ENCODE measurements around the gene SLC22A2. TPM values are rescaled to one million over a fixed set of nuclear protein-coding genes. Genes with fewer than 3 reads are reported as not detected.

SLC22A2 gene
- total RNA-seq (2014; rRNA removed; shearing (Covaris generic)): not detected in 2 replicates
- not detected in 2 replicates for total RNA-seq (2022)
- not detected for Bru-seq, nascent RNA
- not detected for BruChase-seq, experiment 1, labeled RNA remaining after a 6-hour chase
- BruChase-seq, experiment 2, labeled RNA remaining after a 2-hour chase: not detected
- long read RNA-seq: 0 reads

GRCh38 chr6:160258346-160259142, at the start of gene SLC22A2:
Gene SLC22A2, minus strand, starts transcription at chr6:160258821. Its CDS starts 64 bp downstream, at chr6:160258757.
- no peaks in the 10 kb centered on the region for H4K20me1 ChIP-seq (ENCODE audit: insufficient read depth, low read length)
- POLR2A ChIA-PET: no interaction called here
- no peak within 1 kb of the TSS for H3K4me2 ChIP-seq (ENCODE audit: low read length)
- H3K4me1 ChIP-seq (ENCODE audit: insufficient read depth, low read length, poor library complexity, severe bottlenecking): no peaks in the 10 kb centered on the region
- H3K9me2 ChIP-seq (ENCODE audit: insufficient read depth, low read length): no peaks in the 10 kb centered on the region
- no peak for TF ChIP-seq CTCF (conservative IDR thresholded peaks at IDR 0.05; ENCODE audit: low read length)
- no peak for TF ChIP-seq EZH2phosphoT487 (IDR thresholded peaks at IDR 0.05; ENCODE audit: borderline replicate concordance, low read depth, low read length)
- H3K27ac ChIP-seq (ENCODE audit: low read depth, low read length, poor library complexity, severe bottlenecking): no peak within 1 kb of the TSS
- no TSS peak for BruUV-seq (replicated peaks)
- H3K4me3 ChIP-seq (ENCODE audit: low read depth, low read length, poor library complexity, severe bottlenecking): no peak within 1 kb of the TSS
- no peaks in the 10 kb centered on the region for H3K36me3 ChIP-seq (ENCODE audit: insufficient read depth, low read length)
- no peak for DNase-seq (ENCODE audit: low spot score)
- CTCF ChIA-PET (ENCODE audit: unreplicated experiment): no interaction called here
- no peaks in the 10 kb centered on the region for H3K9me3 ChIP-seq (ENCODE audit: low read length)
- no peaks in the 10 kb centered on the region for H3K79me2 ChIP-seq (ENCODE audit: insufficient read depth, low read depth, low read length)
- intact Hi-C loops (cut with micrococcal nuclease; ENCODE audit: unreplicated experiment): no loop called here
- no peak within 1 kb of the TSS for H2AFZ ChIP-seq (ENCODE audit: low read length)

GRCh38 chr6:160305926-160306713, 47.5 kb upstream of the SLC22A2 start:
- CTCF ChIA-PET (ENCODE audit: unreplicated experiment): no interaction called here
- H3K9me3 ChIP-seq (ENCODE audit: low read length): no peaks in the 10 kb centered on the region; the same call in 1 of the 2 replicates
- DNase-seq (ENCODE audit: low spot score): no peak

More at GRCh38 chr6:160305926-160306713, 47.5 kb upstream of the SLC22A2 start:
- no peaks in the 10 kb centered on the region for H4K20me1 ChIP-seq (ENCODE audit: insufficient read depth, low read length)
- intact Hi-C loops (cut with micrococcal nuclease; ENCODE audit: unreplicated experiment): no loop called here
- POLR2A ChIA-PET: interaction anchor here (0.6 kb wide), 2 partner anchors 684 to 1671 kb away, joined by 4 read pairs; no protein-coding TSS in a partner anchor
- no TSS peak for BruUV-seq (replicated peaks)
- TF ChIP-seq CTCF (conservative IDR thresholded peaks at IDR 0.05; ENCODE audit: low read length) (no peak), EZH2phosphoT487 (IDR thresholded peaks at IDR 0.05; ENCODE audit: borderline replicate concordance, low read depth, low read length) (no peak)
- no peak overlapping the region for H3K4me2 ChIP-seq (ENCODE audit: low read length)
- no peaks in the 10 kb centered on the region for H3K36me3 ChIP-seq (ENCODE audit: insufficient read depth, low read length)
- H3K4me3 ChIP-seq (ENCODE audit: low read depth, low read length, poor library complexity, severe bottlenecking): no peak overlapping the region
- H3K9me2 ChIP-seq (ENCODE audit: insufficient read depth, low read length): no peaks in the 10 kb centered on the region
- H3K27ac ChIP-seq (ENCODE audit: low read depth, low read length, poor library complexity, severe bottlenecking): no peak overlapping the region
- no peaks in the 10 kb centered on the region for H3K79me2 ChIP-seq (ENCODE audit: insufficient read depth, low read depth, low read length)
- no peak overlapping the region for H2AFZ ChIP-seq (ENCODE audit: low read length)
- no peaks in the 10 kb centered on the region for H3K4me1 ChIP-seq (ENCODE audit: insufficient read depth, low read length, poor library complexity, severe bottlenecking)

Measured in OCI-LY7 (cell line).